Sigmoid colon (tissue), 4 donors: Measurements from ENCODE around the gene CEP128.
"Not testable (repeated sequence)": the region's sequence is repeated elsewhere in the genome, so short reads cannot be mapped to it uniquely, and the experiment has no call there.

ENCODE experiments used
- POLR2A ChIP-seq, 2 donors: fragments of 450-650 bp; IDR thresholded peaks; one replicate each; pipeline ENCODE4 v1.6.1; 2016; ENCODE audit warnings: antibody characterized with exemption in 2 of 2, mild to moderate bottlenecking in 2 of 2, moderate library complexity in 2 of 2
- POLR2AphosphoS5 ChIP-seq, 4 donors: sonication (generic); formaldehyde crosslinking; IDR thresholded peaks; one replicate each; pipeline ENCODE4 v1.6.1; 2017; ENCODE audit warnings: antibody characterized with exemption in 4 of 4
- TF ChIP-seq, protein P1 (sequence below), 4 experiments: fragments of 450-650 bp in 3 of 4; fragments of 200-600 bp in 1 of 4; IDR thresholded peaks; one replicate each; pipeline ENCODE4 v1.5.1; 2016 to 2019; ENCODE audit warnings: antibody characterized with exemption in 4 of 4, mild to moderate bottlenecking in 3 of 4, moderate library complexity in 2 of 4

DNA sequence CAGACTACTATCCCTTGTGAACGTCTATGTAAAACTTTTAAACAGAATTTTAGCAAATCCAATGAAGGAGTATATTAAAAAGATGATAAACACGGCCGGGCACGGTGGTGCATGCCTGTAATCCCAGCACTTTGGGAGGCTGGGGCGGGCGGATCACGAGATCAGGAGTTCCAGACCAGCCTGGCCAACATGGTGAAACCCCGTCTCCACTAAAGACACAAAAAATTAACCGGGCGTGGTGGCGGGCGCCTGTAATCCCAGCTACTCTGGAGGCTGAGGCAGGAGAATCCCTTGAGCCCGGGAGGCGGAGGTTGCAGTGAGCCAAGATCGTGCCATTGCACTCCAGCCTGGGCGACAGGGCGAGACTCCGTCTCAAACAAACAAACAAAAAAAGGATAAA is 11.7 kb upstream of the CEP128 start:
- not testable (repeated sequence) for TF ChIP-seq POLR2AphosphoS5, POLR2A (IDR thresholded peaks at IDR 0.05)
- TF ChIP-seq, protein P1, sequence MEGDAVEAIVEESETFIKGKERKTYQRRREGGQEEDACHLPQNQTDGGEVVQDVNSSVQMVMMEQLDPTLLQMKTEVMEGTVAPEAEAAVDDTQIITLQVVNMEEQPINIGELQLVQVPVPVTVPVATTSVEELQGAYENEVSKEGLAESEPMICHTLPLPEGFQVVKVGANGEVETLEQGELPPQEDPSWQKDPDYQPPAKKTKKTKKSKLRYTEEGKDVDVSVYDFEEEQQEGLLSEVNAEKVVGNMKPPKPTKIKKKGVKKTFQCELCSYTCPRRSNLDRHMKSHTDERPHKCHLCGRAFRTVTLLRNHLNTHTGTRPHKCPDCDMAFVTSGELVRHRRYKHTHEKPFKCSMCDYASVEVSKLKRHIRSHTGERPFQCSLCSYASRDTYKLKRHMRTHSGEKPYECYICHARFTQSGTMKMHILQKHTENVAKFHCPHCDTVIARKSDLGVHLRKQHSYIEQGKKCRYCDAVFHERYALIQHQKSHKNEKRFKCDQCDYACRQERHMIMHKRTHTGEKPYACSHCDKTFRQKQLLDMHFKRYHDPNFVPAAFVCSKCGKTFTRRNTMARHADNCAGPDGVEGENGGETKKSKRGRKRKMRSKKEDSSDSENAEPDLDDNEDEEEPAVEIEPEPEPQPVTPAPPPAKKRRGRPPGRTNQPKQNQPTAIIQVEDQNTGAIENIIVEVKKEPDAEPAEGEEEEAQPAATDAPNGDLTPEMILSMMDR (IDR thresholded peaks at IDR 0.05) = not testable (repeated sequence)
